NCI-H345 (cell line): ENCODE results near the gene ROPN1B.
"Not testable (repeated sequence)": the region's sequence is repeated elsewhere in the genome, so short reads cannot be mapped to it uniquely, and the experiment has no call there.

Source experiments
- DNase-seq: peaks from one replicate; lab custom pipeline; 2025; lab: John Stamatoyannopoulos, UW

ROPN1B gene

DNA sequence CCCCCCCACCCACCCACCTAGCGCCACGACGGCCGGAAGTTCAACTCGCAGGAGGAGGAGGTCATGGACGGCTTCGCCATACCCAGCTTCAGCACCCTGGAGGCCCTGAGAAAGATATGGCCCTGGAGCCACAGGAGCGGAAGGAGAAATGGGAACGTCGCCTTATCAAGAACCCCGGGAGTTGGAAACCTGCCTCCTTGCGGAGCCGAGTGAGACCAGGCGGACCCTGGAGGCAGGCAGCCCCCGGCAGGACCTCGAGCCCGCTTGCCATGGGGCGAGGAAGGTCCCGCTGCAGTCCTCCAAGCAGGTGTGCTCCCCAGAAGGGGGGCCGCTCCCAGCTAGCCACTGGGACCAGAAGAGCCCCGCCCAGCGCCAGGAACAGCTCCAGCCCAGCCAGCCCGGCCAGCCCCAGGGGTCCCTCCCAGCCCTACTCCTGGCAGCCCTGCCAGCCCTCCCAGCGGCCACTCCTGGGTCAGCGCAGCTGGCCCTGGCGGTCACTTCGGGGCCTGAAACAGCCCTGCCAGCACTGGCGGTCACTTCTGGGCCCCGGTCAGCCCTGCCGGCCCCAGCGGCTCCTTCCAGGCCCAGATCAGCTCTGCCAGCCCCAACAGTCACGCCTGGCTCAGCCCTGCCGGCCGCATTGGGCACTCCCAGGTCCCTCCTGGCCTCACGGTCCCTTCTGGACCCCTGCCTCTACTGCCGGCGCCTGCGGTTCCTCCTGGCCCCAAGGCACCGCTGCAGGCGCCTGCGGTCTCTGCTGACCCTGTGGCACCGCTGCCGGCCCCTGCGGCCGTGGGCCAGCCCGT, 10.3 kb upstream of the ROPN1B start:
- DNase-seq, result no peak

DNA sequence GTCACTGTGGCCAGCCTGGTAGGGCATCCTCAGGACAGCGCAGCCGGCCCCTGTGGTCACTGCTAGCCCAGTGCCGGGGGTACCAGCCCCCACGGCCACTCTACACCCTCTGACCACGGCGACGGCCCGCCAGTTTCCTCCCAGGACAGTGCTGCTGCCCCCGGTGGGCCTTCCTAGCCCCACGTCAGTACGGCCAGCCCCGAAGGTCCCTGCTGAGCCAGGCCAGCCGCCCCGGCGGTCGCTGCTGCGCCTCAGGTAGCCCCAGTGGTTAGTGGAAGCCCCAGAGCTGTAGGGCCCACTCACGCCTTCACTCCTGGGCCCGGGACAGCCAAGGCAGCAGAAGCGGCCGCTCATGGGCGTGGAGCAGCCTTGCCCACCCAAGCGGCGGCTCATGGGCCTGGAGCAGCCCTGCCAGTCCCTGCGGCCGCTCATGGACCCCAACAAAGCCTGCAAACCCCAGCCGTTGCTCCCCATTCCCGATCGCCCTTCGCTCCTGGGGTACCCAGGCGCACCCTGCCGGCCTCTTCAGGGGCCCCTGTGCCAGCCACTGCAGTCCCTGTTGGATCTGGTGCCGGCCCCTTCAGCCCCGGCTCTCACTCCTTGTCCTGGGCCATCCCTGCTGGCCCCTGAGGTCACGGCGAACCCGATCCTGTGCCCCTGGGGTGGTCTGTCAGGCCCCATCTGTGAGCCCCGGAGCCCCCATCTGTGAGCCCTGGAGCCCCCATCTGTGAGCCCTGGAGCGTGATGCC, 9.5 kb upstream of the ROPN1B start:
- no peak for DNase-seq

DNA sequence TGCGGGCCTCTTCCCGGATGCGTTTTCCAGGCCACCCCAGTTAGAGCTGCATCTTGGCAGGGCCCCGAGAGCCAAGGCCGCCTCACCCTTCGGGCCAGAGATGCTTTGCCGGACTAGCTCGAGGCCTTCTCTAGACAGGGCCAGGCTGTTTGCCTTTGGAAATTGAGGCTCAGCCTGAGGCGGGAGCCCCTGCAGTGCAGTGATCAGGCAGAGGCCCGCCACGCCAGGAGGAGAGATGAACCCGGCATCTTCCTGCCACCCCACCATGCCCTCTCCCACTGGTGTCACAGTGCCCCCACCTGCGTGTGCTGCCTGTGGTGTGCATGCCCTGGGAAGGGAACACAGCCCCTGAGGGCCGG, 8.9 kb upstream of the ROPN1B start:
- no peak for DNase-seq

DNA sequence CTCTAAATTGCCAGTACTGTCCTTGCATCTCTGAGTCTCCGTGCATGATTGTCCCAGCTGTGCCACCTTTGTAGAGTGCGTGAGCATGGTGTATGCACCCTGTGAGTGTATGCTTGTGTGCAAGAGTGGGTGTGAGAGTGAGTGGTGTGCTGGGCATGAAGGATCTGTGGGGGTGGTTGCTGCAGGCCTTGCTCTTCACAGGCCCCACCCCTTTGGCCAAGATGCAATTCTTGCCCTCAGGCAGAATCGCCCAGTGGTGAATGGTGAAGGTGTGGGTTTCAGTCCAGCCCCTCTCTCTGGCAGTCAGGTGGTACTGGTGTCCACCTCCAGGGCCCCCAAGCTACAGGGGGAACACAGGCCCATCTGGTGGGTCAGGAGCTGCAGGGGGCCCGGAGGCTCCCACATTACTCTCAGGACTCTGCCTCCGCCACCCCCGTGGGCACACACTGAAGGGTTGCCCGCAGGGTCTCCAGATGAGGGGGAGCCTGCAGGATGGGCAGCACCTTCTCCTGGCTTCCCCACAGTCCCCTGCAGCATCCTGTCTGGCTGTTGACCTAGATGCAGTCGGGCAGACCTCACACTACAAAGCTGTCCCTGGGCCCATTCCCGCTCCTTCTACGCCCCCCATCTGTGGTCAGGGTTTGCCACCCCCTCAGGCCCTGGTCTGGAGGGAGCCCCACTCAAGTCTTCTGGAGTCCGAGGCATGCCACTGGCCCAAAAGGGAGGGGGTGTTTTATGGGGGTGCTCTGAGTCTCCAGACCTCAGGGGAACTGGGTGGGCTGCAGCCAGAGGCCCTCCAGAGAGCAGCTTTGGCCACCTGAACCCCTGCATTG, 8.3 kb upstream of the ROPN1B start:
- DNase-seq, result no peak

DNA sequence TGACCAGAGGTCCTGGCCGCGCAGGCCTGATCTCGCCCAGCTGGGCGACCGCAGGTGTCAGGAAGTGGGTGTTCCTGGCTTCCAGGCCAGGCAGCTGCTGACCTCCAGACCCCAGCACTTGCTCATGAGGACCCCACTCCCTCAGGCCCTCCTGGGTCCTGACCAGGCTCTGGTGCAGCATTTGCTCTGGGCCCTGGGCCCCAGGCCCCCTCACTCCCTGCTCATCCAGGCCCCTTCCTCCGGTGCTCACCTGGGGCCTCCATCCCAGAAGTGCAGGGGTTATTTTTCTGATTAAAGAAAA, 7.7 kb upstream of the ROPN1B start:
- DNase-seq, result no peak

DNA sequence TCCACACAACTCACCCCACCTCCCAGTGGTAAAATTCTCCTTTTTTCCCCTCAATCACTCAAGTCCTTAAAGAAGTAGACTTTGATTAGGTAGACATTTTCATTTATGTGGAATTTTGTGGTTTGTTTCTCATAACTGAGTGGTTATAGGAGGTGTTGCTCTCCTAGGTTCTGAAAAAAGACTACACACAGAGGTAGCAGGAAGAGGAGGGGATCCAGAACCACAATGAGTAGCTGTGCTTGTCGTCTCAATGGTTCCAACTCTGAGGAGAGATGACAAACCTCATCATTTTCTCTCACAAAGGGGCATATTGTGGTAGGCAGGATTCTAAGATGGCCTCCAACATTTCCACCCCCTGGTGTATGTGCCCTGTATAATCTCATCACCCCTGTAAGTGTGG, 5.1 kb upstream of the ROPN1B start:
- not testable (repeated sequence) for DNase-seq

DNA sequence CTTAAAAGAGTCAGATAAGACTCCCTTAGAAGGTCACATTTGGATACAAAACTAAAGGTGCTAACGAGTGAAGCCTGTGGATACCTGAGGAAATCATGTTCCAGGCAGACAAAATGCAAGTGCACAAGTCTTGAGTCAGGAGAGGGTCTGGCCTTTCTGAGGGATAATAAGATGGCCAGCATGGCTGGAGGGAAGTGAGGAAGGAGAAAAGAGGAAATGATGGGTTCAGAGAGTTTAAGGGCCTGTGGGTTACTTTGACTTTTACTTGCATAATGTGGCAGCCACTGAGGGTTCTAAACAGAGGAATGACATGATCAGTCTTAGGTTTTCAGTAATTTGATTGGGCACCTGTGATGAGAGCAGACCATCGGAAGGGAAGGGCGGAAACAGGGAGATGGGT, 3.5 kb upstream of the ROPN1B start:
- no peak for DNase-seq

DNA sequence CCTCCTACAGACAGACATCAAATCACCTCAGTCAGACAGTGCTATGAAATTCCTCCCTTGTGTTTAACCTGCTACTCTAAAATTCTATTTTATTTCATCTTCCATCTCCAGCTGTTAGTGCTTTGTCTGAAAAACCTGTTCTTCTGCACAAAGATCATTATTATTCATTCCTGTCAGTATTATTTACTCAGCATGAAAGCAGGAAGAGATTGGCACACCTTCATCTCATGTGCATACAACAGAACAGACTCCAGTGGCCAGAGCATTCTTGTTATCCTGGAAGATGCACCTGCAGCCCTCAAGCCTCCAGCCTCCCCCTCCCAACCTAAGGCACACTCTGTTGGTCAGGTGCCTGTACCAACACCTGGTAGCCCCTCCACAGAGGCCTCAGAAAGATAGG, 1.8 kb upstream of the ROPN1B start:
- peak; percentile 61 for DNase-seq

DNA sequence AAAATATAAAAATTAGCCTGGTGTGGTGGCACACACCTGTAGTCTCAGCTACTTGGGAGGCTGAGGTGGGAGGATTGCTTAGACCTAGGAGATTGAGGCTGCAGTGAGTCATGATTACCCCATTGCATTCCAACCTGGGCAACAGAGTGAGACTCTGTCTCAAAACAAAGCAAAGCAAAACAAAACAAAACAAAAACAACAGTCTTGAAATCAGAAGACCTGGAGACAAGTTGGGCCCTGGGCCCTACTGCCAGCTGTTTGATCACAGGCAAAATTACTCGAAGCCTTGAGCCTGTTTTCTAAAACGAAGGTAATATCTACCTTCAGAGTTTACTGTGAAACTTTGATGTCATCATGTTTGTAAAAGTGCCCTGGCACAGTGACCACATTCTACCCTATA, 857 bp upstream of the ROPN1B start:
- not testable (repeated sequence) for DNase-seq

DNA sequence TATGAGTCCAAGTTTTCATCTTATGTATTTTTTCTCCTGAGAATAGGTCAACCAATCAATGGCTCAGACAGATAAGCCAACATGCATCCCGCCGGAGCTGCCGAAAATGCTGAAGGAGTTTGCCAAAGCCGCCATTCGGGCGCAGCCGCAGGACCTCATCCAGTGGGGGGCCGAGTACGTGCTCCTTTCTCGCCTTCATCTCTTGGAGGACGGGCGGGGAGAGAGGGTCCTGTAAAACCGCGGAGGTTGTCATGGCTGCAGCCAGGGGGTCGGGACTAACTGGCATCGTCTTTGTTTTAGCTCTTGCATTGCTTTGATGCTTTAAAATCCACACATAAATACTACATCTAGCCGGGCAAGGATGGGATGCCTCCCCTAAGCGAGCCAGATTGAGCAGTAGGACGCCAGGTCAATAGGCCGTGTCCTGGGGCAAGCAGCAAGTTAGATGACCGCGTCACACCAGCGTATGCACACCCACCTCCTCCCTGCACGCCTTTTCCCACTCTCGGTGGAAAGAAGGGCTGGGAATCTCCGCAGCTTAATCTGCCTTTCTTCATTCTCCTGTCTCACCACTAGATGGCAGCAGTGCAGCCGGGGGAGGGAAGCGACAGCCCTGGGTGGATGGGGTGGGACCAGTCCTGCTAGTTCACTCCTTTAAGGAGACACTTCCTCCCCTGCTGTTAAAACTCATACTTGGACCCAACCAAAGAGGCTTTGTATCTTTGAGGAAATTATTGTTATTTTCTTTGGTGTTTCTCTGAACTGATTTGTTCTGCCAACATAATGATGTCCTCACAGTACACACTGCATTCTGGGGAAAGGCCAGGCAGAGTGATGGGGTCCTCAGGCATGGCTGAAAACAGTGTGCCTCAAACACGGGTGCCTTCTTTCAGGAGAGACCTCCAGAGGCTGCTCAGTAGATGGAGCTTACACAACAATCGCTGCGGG, 3.3 kb downstream of the ROPN1B start:
- peak; percentile 50 for DNase-seq

DNA sequence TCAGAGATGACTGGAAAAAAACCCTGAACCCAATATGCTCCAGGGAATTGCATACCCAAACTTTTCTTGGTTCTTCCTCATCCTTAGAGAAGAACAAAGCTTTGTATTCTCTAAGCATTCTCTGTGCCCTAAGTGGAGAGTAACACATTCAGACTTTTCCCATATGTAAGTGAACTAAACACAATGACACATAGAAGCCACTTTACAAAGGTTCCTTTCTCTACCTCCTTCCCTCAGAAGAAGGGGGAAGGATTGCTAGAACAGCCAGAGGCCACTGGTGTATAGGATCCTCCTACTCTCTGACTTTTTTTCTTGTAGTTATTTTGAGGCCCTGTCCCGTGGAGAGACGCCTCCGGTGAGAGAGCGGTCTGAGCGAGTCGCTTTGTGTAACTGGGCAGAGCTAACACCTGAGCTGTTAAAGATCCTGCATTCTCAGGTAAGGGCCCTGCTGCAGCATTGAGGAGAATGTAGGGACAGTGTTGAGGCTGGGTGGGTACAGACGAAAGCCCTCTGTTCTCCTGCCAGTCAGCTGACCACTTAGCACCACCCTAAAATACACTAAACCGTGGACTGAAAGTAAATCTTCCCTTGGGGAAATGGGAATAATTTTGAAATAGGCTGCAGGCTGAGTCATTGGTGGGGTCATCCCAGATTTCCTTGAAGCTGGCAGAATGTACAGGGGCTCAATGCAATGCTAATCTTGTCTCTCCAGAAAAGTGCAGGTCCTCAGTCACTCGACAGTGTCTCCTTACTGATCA, 6.4 kb downstream of the ROPN1B start:
- DNase-seq, result not testable (repeated sequence)

DNA sequence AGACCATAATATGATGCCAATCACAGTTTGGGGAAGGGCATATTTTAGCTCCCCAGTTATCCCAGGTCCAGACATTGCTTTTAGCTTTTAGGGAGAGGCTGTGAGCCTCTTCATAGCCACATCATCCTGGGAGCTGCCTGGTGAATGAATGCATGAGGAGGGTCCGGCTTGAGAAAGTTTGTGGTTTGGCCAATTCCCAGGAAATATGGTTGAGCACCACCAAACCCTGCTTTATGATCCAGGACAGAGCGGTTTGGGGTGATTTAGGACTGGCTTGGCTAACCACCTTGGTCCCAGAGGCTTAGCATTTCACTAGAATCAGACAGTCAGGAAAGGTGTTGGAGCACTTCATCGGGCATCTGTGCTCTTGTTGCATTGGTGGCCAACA, 7.0 kb downstream of the ROPN1B start:
- DNase-seq, result not testable (repeated sequence)

DNA sequence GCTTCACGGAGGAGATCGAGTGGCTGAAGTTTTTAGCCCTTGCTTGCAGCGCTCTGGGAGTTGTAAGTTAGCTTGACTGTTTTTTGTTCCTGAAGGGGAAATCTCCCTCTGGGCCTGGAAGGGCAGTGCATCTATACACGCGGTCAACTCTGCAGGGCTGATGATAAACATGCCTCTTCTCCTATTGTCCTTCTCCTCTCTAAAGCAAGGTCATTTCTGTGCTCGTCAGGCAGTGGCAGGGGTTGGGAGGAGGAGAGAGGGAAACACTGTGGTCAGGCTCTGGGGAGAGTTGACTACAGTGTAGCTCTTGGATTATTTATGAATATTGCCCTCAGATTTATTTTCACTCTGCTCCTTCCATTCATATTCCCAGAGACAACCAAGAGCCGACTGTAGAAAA, 8.1 kb downstream of the ROPN1B start:
- not testable (repeated sequence) for DNase-seq

DNA sequence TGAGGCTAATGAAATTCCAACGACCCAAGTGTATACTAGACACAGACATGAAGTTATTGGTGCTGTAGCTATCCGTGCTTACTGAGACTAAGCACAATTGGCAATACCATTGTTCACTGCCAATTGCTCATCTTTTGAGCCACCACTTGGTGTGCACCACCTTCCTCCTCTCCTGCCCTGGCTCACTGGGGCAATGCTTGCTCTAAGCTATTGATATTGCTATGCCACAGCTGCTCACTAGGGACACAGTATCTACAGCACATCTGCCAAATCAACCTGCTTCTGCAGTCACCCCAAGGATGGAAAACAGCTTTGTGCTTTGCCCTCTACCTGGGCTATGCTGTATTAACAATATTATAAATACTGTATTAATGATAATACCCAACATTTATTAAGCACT, 16.0 kb downstream of the ROPN1B start:
- not testable (repeated sequence) for DNase-seq

DNA sequence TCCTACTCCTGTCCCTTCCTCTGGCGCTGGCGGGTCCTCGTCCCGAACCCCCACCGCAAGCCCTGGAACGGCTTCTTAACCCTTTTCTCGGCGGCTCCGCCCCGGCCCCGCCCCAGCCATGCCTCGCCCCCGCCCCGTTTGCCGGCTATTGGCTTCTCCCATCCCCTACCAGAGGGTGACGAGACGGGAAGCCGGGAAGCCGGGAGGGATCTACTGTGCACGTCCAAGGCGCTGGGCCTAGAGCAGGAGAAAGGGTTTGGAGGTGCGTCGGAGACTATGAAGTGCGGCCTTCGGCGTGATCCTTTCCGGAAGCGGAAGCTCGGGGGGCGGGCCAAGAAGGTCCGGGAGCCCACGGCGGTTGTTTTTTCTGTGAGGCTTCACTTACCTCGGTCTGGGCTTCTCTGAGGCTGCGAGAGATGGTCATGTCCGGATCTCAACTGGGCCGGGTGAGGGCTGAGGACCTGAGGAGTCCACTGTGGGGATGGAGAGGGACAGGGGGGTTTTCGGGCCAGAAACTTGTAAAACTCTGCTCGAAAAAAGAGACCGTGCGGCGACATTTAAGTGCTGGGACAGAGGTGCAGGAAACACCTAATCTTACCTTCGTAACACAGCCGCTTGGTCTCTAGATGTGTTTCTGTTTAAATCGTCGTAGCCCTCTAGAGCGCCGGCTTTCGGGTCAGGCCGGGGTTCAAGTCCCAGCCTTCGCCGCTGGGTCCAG, 21.4 kb downstream of the ROPN1B start:
- DNase-seq, result peak; percentile 80

DNA sequence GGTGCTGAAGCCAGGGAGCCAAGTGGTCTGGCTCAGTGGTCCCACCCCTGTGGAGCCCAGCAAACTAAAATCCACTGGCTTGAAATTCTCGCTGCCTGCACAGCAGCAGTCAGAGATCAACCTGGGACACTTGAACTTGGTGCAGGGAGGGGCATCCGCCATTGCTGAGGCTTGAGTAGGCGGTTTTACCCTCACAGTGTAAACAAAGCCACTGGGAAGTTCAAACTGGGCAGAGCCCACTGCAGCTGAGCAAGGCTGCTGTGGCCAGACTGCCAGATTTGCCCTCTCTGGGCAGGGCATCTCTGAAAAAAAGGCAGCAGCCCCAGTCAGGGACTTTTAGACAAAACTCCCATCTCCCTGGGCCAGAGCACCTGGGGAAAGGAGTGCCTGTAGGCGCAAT, 27.8 kb downstream of the ROPN1B start:
- DNase-seq, result not testable (repeated sequence)

DNA sequence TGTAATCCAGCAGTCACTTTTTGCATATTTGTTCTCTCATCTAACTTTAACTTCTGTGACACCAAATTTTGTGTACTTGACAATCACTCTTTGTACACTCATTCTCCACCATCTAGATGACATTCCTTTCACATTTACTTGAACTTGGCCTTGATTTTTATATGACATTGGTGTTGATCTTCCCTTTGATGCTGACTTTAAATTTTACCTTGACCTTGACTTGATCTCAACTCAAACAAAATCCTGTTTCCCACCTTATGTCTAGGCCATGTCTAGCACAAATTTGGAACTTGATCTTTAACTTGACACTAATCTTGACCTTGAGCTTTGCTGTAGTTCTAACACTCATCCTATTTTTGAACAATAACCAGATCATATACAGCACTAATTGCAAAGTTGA, 33.2 kb downstream of the ROPN1B start:
- DNase-seq, result no peak

DNA sequence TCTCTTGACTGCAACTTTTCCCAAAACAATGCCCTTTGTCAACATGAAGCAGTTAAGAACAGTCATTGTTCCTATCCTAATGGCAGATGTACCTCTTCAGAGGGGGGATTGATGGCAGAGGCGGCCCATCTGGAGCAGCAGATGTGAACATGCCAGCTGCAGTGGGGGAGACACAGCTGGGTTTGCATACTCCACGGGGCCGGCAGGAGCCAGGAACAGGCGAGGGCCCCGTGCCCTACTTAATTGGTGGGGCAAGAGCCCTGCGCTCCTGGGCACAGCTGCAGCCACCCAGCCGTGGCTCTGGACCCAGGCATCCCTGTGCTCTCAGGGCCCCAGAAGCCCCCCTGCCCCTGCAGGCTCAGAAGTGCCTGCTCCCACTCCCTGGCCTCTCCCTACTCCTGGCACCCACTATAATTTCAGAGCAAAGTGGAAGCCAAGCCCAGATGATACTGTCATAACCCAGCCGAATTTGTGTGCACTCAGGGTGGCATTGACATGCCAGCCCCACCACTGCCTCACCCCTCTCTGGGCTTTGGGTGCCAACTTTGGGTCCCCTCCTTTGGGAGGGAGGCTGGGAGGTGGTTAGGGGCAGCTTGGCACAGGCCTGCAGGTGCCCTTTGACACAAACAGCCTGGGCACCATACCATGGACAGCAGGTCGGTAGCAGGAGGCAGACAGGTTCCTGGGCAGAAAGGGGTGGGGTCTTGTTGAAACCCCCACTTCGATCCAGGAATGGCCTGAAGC, 34.6 kb downstream of the ROPN1B start:
- no peak for DNase-seq

DNA sequence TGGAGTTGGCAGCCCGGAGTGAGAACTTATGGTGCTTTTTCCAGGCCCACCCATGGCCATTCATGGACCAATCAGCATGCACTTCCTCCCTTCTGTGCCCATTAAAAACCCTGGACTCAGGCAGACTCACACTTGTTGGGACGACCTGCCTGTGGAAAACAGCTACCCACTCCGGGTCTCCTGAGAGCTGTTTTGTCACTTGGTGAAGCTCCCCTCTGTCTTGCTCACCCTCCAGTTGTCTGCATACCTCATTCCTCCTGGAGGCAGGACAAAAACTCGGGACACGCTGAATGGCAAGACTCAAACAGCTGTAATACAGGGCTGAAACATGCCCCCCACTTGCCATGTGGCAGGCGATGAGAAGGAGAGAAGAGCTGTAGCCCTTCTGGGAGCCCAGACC, 35.2 kb downstream of the ROPN1B start:
- no peak for DNase-seq

DNA sequence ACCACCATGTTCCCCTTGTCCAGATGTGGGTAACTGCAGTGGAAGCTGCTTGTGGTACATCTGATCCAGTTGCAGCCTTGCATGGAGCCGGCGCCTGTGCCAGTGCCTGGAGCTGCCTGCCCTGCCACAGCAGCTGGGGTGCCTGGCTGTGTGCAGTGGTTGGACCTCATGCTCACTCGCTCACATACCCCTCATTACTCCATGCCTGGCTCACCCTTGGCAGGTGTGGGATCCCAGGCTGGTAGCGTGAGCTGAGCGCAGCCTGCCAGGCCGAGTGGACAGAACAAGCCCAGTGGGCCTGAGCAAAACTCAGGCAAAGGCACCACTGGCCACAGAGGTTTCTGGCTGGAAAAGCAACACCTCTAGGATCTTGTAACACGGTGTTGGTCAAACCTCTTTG, 35.7 kb downstream of the ROPN1B start:
- DNase-seq, result no peak
